Stimulated activated CD4-positive, alpha-beta T cell treated with anti-CD3 and anti-CD28 coated beads, Interleukin-1b, Interleukin-23, amount 100 ng/mL, for 1 hour (primary cell): Measurements from ENCODE around the gene JPH3.

ENCODE experiments used
- DNase-seq, 2 donors: peaks; one replicate each; pipeline ENCODE4 v3.0.0-alpha.2; 2020; ENCODE audit warnings: low read depth in 2 of 2

Gene JPH3

DNA sequence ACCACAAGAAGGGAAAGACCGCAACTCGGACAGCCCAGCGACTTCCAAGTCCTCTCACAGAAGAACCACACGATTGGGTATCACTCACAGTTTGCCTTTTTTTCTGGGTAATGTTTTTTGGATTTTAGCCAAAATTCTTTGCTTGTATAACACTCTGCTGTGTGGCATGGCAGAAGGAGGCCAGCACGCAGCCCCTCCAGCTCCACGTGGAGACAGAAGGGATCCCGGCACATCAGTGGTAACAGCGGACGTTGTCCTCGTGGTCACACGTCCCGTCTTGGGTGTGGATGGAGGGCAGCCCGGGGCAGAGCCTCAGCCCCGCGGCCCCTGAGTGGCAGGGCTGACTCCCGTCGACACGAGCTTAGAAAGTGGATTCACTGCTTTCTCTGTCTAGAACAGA, 94.4 kb downstream of the JPH3 start:
- DNase-seq = no peak

GRCh38 chr16:87697256-87697655, 94.9 kb downstream of the JPH3 start:
- no peak for DNase-seq

- no peak for DNase-seq
Observed at GRCh38 chr16:87697792-87698191, 95.5 kb downstream of the JPH3 start.

DNA sequence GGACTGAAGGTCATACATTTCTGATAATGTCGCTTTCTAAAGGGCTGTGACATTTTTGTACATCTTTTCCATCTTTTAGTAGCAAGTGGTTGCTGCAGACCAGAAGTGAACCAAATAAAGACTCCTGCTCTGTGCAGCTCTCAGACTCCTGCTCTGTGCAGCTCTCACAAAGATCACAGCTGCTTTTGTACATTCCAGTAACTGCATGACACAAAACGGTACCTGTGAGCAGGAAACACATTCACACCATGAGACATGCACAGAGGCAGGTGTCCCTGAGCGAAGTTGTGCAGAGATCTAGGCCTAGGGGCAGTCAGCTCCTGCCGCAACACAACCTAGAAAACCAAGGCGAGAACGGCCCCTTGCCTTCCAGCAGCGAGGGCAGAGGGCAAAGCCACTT, 95.9 kb downstream of the JPH3 start:
- no peak for DNase-seq

GRCh38 chr16:87698676-87699199, 96.4 kb downstream of the JPH3 start:
- DNase-seq = no peak

GRCh38 chr16:87700406-87701077, 98.2 kb downstream of the JPH3 start:
- no peak for DNase-seq

DNA sequence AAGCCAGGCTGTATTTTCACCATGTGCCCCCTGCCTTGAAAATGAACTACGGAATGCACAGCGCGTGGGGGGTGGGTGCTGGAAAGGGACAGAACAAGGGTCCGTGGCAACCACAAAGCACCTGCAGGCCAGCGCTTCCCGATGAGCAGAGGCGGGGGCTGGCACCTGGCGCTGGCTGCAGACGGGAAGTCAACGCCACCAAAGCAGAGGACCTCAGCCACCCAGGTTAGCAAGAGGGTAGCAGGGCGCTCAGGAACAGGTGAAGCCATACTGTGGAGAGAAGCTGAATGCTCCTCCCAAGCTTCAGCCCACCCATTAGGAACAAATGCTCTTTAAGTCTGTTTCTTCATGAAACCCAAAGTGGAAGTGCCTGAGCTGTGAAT, 98.8 kb downstream of the JPH3 start:
- no peak for DNase-seq

GRCh38 chr16:87701505-87701921, 99.2 kb downstream of the JPH3 start:
- no peak for DNase-seq

GRCh38 chr16:87702325-87702811, 100.1 kb downstream of the JPH3 start:
- DNase-seq = peak in 1 of 2 donors; percentile 5

- DNase-seq = no peak
Observed at GRCh38 chr16:87703071-87703470, 100.8 kb downstream of the JPH3 start.

GRCh38 chr16:87703835-87704375, 101.6 kb downstream of the JPH3 start:
- DNase-seq = no peak

GRCh38 chr16:87704754-87705353, 102.5 kb downstream of the JPH3 start:
- no peak for DNase-seq

DNA sequence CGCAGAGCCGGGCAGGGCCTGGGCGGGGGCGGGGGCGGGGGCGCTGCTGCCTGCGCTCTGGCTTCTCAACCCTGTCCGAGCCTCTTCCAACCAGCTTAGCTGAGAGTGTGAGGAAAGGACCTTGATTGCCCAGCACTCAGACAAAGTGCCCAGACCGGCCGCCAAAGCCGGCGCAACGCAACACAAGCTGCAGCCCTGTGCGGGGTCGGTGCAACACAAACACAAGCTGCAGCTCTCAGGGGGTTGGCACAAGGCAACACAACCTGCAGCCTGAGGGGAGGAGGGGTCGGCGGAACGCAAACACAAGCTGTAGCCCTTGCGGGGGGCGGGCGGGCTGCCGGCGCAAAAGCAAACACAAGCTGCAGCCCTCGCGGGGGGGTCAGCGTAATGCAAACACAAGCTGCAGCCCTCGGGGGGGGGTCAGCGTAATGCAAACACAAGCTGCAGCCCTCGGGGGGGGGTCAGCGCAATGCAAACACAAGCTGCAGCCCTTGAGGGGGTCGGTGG, 103.5 kb downstream of the JPH3 start:
- no peak for DNase-seq

- DNase-seq = no peak
Observed at GRCh38 chr16:87706278-87707000, 104.1 kb downstream of the JPH3 start.

- no peak for DNase-seq
Observed at GRCh38 chr16:87707097-87707496, 104.8 kb downstream of the JPH3 start.

DNA sequence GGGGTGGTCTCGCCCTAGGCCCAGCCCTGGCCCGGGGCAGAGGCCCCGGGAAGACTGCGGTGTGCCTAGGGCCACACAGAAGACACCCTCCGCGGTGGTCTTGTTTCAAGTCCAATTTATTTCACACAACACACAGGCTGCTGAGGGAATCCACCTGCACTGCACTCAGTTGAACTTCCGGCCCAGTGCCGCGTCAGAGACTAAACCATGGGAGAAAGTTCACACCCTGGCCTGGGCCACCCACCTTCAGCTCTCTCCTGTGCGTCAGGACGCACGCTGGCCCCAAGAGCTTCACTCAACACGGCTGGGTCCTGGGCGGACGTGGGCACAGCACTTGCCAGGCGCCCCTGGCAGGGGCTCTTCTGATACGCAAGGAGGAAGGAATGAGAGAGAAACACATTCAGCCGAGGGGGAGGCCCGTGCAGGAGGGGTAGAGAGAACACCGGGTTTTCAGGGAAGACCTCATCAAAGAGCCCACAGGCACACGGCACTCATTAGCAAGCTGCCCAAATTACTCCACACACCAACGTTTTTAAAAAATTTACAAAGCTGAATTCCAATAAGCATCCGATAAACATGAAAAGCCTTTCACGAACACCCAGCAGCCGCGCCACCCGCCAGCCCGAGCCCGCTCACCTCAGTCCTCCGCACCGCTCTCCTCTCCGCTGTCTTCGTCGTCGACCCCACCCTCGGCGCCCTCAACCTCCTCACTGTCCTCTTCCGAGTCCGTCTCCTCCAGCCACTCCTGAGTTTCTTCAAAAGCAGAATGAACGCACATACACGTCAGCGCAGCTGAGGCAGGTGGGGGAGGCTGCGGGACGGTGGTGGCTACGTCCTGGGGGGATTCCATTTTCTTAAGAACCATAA, 105.6 kb downstream of the JPH3 start:
- DNase-seq = no peak

DNA sequence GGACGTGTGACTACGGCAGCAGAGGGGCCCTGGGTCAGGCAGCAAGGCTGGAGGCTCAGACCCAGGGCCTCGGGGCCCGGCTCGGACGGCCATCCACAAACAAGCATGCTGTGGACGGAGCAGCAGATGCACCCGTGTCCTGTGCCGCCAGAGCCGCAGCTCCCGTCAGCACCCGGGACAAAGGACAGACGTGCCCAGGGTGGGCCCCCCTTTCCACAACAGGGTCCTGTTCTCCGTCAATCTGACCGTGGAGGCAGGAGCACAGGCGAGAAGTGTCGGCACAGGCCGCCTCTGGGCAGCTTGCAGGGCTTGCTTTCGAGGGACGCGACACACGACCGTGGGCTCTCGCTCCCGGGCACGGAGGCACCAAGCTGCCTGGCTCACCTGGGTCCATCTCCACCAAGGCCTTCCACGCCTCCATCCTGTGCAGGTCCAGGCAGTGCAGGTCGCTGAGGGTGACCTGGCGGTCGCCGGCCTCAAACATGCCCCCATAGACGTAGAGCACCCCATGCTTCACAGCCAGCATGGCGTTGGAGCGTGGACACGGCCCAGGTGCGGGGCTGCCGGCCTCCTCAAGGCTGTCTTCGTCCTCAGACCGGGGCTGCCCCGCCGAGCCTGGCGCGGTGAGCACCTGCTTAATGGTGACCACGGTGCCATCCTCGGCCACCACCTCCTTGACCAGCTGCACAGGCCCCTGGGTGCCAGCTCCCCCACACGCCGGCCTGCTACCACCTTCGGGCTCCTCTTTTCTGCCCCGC, 106.8 kb downstream of the JPH3 start:
- DNase-seq = no peak

GRCh38 chr16:87709677-87710076, 107.4 kb downstream of the JPH3 start:
- no peak for DNase-seq

DNA sequence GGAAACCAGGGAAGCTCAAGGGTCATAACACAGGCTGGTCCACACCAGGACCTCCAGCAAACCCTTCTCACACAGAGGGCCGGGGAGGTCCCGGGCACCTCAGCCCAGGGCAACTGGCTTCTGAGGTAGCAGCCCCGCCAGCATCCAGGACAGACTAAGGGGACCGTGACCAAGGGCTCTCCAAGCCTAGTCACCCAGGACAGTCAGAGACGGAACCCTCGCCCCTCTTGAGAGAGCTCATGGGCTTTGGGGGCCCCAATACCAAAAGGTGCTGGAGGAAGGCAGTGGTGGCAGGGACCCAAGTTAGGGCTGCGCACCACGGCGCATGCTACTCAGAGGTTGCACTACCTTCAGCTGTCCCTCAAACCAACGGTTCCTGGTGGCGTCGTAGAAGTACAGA, 108.6 kb downstream of the JPH3 start:
- DNase-seq = no peak

GRCh38 chr16:87712184-87712762, 110.0 kb downstream of the JPH3 start:
- DNase-seq = no peak
